K562 (cell line): ENCODE data around the gene RNF126. TPM values are rescaled to one million over a fixed set of nuclear protein-coding genes. Genes with fewer than 3 reads are reported as not detected.

ENCODE experiments used
- ATAC-seq: fragments of 200-7000 bp; cut with Tn5 transposase; 3 replicates; pipeline ENCODE4 v1.9.1; 2020; ENCODE audit warnings: moderate library complexity
- BruUV-seq: library from RNA; stranded (reverse); fragments of 400-500 nt; replicated peaks from 2 replicates; lab custom pipeline; 2021; lab: Mats Ljungman, UMichigan
- CTCF ChIA-PET: fragments of 300-600 bp; formaldehyde crosslinking; extraction: SDS; loops from one replicate; lab custom pipeline; 2021; ENCODE audit warnings: low intra/inter-chr PET ratio; lab: Yijun Ruan, JAX
- POLR2A ChIA-PET: fragments of 300-600, 350-650 bp; sonication (Branson Sonifier 250); formaldehyde crosslinking; extraction: SDS; loops from one replicate; lab custom pipeline; 2021; ENCODE audit warnings: antibody characterized with exemption, inconsistent platforms; lab: Yijun Ruan, JAX
- DNase-seq, 4 experiments: peaks; one replicate each; pipeline versions ENCODE4 v3.0.0 to v3.0.0-alpha.2; 2011 to 2018; ENCODE audit warnings: low spot score in 3 of 4, mixed read lengths in 3 of 4; ENCODE audit errors: extremely low read depth in 1 of 4
- FAIRE-seq: peaks from 2 replicates; lab custom pipeline; 2011; peaks lifted over from hg19 to GRCh38; lab: Jason Lieb, UNC
- H2AFZ ChIP-seq: 2 replicates; pipeline ENCODE4 v1.6.0; 2011; ENCODE audit warnings: low read depth, low read length, control low read depth, inconsistent platforms
- H3K27ac ChIP-seq: fragments of 200-600 bp; 3 replicates; pipeline ENCODE4 v1.8.0; 2011; ENCODE audit warnings: low read depth, mild to moderate bottlenecking, control low read depth, inconsistent platforms, low read length, moderate library complexity, mixed read lengths; ENCODE audit errors: extremely low read depth
- H3K27me3 ChIP-seq, 2 experiments: fragments of 300-600 bp in 1 of 2; 2 replicates in 1 of 2; 3 replicates in 1 of 2; pipeline versions ENCODE4 v1.6.0 to v1.8.0; 2011; ENCODE audit warnings: inconsistent platforms in 2 of 2, low read length in 2 of 2, mild to moderate bottlenecking in 1 of 2, mixed read lengths in 1 of 2, moderate library complexity in 1 of 2; ENCODE audit not compliant: control insufficient read depth in 2 of 2, insufficient read depth in 2 of 2
- H3K36me3 ChIP-seq: fragments of 300-600 bp; 3 replicates; pipeline ENCODE4 v1.8.0; 2011; ENCODE audit warnings: mild to moderate bottlenecking, low read length, inconsistent platforms; ENCODE audit not compliant: control insufficient read depth, insufficient read depth
- H3K4me1 ChIP-seq, 2 experiments: fragments of 200-600 bp in 1 of 2; replicated peaks in 1 of 2; 2 replicates in 1 of 2; 3 replicates in 1 of 2; pipeline versions ENCODE4 v1.5.1 to v1.8.0; 2011; ENCODE audit warnings: inconsistent platforms in 2 of 2, low read length in 2 of 2, mild to moderate bottlenecking in 1 of 2, mixed read lengths in 1 of 2, moderate library complexity in 1 of 2; ENCODE audit not compliant: control insufficient read depth in 2 of 2, insufficient read depth in 2 of 2
- H3K4me2 ChIP-seq: 2 replicates; pipeline ENCODE4 v1.6.1; 2011; ENCODE audit warnings: low read length, control low read depth, inconsistent platforms, mixed read lengths; ENCODE audit not compliant: insufficient read depth
- H3K4me3 ChIP-seq: fragments of 200-600 bp; sonication (generic), shearing (Covaris generic); 2 replicates; pipeline ENCODE4 v1.5.1; 2016; ENCODE audit warnings: control low read depth, inconsistent platforms
- H3K79me2 ChIP-seq: fragments of 200-600 bp; 3 replicates; pipeline ENCODE4 v1.8.0; 2011; ENCODE audit warnings: low read length, inconsistent platforms; ENCODE audit not compliant: control insufficient read depth, insufficient read depth
- H3K9ac ChIP-seq, 2 experiments: 2 replicates each; pipeline versions ENCODE4 v1.6.0 to v1.6.1; 2011; ENCODE audit warnings: low read depth in 2 of 2, low read length in 2 of 2, control low read depth in 1 of 2, inconsistent platforms in 1 of 2, mild to moderate bottlenecking in 1 of 2, mixed read lengths in 1 of 2; ENCODE audit not compliant: insufficient read depth in 1 of 2
- H3K9me1 ChIP-seq: one replicate; pipeline ENCODE4 v1.6.0; 2011; ENCODE audit warnings: inconsistent platforms, mild to moderate bottlenecking, low read length, moderate library complexity; ENCODE audit not compliant: control insufficient read depth, insufficient read depth
- H3K9me3 ChIP-seq: replicated peaks from 2 replicates; pipeline ENCODE4 v1.5.1; 2011; ENCODE audit warnings: low read depth, low read length, inconsistent platforms; ENCODE audit not compliant: control insufficient read depth, insufficient read depth
- H4K20me1 ChIP-seq: replicated peaks from 2 replicates; pipeline ENCODE4 v1.6.1; 2011; ENCODE audit warnings: low read length, inconsistent platforms, mixed read lengths; ENCODE audit not compliant: control insufficient read depth, insufficient read depth
- E2F6 ChIP-seq, 2 experiments: IDR thresholded peaks; 2 replicates each; pipeline ENCODE4 v1.6.1; 2011; ENCODE audit warnings: borderline replicate concordance in 1 of 2, control low read depth in 1 of 2, low read depth in 1 of 2, low read length in 1 of 2, mild to moderate bottlenecking in 1 of 2, mixed read lengths in 1 of 2, moderate library complexity in 1 of 2; ENCODE audit not compliant: insufficient read depth in 1 of 2, insufficient read length in 1 of 2, poor library complexity in 1 of 2, severe bottlenecking in 1 of 2; ENCODE audit errors: extremely low read depth in 1 of 2
- HNRNPUL1 ChIP-seq: fragments of 200-400 bp; formaldehyde crosslinking; IDR thresholded peaks from 2 replicates; pipeline ENCODE4 v1.6.1; 2017; ENCODE audit warnings: low read length
- MTA1 ChIP-seq: fragments of 450-650 bp; IDR thresholded peaks from 2 replicates; pipeline ENCODE4 v1.6.1; 2017; ENCODE audit warnings: borderline replicate concordance
- MYC ChIP-seq, 2 experiments: fragments of 250-450 bp in 1 of 2; sonication (Bioruptor Pico) in 1 of 2; IDR thresholded peaks; 2 replicates each; pipeline versions ENCODE4 v1.5.1 to v1.6.1; 2012 to 2021; ENCODE audit warnings: low read depth in 2 of 2, borderline replicate concordance in 1 of 2, improper control_type of control experiment in 1 of 2, low read length in 1 of 2, mild to moderate bottlenecking in 1 of 2, moderate library complexity in 1 of 2
- ZBTB1 ChIP-seq: sonication (generic); formaldehyde crosslinking; IDR thresholded peaks from 2 replicates; pipeline ENCODE4 v1.8.1; 2023; ENCODE audit warnings: missing genetic modification reagents, low read depth, mild to moderate bottlenecking, borderline replicate concordance
- ZBTB40 ChIP-seq, 2 experiments: fragments of 450-650 bp in 1 of 2; sonication (generic) in 1 of 2; formaldehyde crosslinking in 1 of 2; IDR thresholded peaks; 2 replicates each; pipeline versions ENCODE4 v1.7.1 to v1.9.0; 2016 to 2022; ENCODE audit warnings: inconsistent platforms in 1 of 2, mild to moderate bottlenecking in 1 of 2, missing genetic modification reagents in 1 of 2
- WGBS: fragments of 100-300 bp; shearing (Covaris generic); methylation state at CpG from one replicate; pipeline ENCODE4 v1.1.6; 2016; ENCODE audit warnings: low coverage, mixed read lengths; ENCODE audit not compliant: insufficient coverage; ENCODE audit errors: missing lambda C conversion rate; 5-methylcytosine and 5-hydroxymethylcytosine counted together
- in situ Hi-C: fragments of 300-500 bp; cut with MboI; formaldehyde crosslinking; loops from 4 replicates; pipeline ENCODE4 v1.15.0; 2018; ENCODE audit warnings: inconsistent platforms, mixed read lengths
- intact Hi-C: fragments of 100-400 bp; cut with micrococcal nuclease; formaldehyde crosslinking; loops from 2 replicates; pipeline ENCODE4 v1.14.2; 2022
- polyA plus RNA-seq, 8 experiments: library from polyadenylated mRNA; depleted of rRNA in 4 of 8; stranded (reverse) in 5 of 8; unstranded in 3 of 8; fragments of >200 nt; fragmentation: Nextera tagmentation in 2 of 8; fragmentation: Illumina TruSeq in 1 of 8; extraction: Ambion mirVana in 2 of 8; extraction: Trizol in 1 of 8; gene quantifications; 2 replicates each; pipeline versions ENCODE4 v1.2.1 to v1.2.3, GENCODE V29; 2011 to 2014; ENCODE audit warnings: inconsistent platforms in 1 of 8, missing spikeins in 1 of 8
- total RNA-seq, 7 experiments: library from RNA; depleted of rRNA in 6 of 7; stranded (reverse); fragments of >200 nt in 6 of 7; fragmentation: Illumina TruSeq in 2 of 7; extraction: Trizol in 2 of 7; gene quantifications; 2 replicates each; pipeline versions ENCODE4 v1.2.1 to v1.2.3, GENCODE V29; 2011 to 2021; ENCODE audit warnings: low replicate concordance in 1 of 7

RNF126 gene
- total and polyA plus RNA-seq, 9 of the 15 experiments (the other 6 are each of a cell fraction or from before 2014, with no cell fraction given): 0.27 to 101 (median 12.3) TPM

GRCh38 chr19:661427-662196, 1.4 kb downstream of the RNF126 start:
- ChIA-PET POLR2A (interaction anchor here (0.6 kb wide), 1 partner anchor 245 kb away, joined by 4 read pairs; no protein-coding TSS in a partner anchor), CTCF (no interaction called here)
- 2% methylated on average over 31 of the region's 31 CpGs for WGBS
- peaks cover 5% of the 10 kb centered on the region for H3K9me3 ChIP-seq
- DNase-seq (peak in 3 of 4 experiments; percentile 28 to 55 (median 38)), FAIRE-seq (peak; percentile 46), ATAC-seq (peak; percentile 61)
- in situ Hi-C loops: no loop called here
- H3K27ac ChIP-seq: peak overlapping the region; percentile 98
- no peaks in the 10 kb centered on the region for H3K27me3 ChIP-seq
- peaks cover 50% of the 10 kb centered on the region; the same call in 2 of the 3 replicates for H3K36me3 ChIP-seq
- peak overlapping the region; percentile 97 for H3K9ac ChIP-seq
- intact Hi-C loops: no loop called here
- H3K4me3 ChIP-seq: peak overlapping the region; percentile 100
- H3K4me2 ChIP-seq: peak overlapping the region; percentile 88
- H2AFZ ChIP-seq: no peak overlapping the region
- peaks cover 45% of the 10 kb centered on the region for H4K20me1 ChIP-seq
- H3K4me1 ChIP-seq: peaks cover 21 to 75% of the 10 kb centered on the region in 2 experiments
- H3K9me1 ChIP-seq: peaks cover 14% of the 10 kb centered on the region
- BruUV-seq: TSS peak; percentile 45
- H3K79me2 ChIP-seq: peaks cover 64% of the 10 kb centered on the region
- TF ChIP-seq ZBTB1 (0 out of 2 replicates have a peak, but pooled peaks have one; percentile 39), HNRNPUL1 (no peak), ZBTB40 (IDR thresholded peaks at IDR 0.05) (0 out of 2 replicates have a peak, but pooled peaks have one; percentile 12), ZBTB40 (CRISPR knock-in tag; IDR thresholded peaks at IDR 0.05) (no peak), MYC (IDR thresholded peaks at IDR 0.05; ENCODE audit: low read depth, low read length) (no peak), MYC (CRISPR knock-in tag; IDR thresholded peaks at IDR 0.05; ENCODE audit: borderline replicate concordance, low read depth) (peak; percentile 35; the same call in 1 of the 2 replicates), MTA1 (no peak), E2F6 (IDR thresholded peaks at IDR 0.05; ENCODE audit: borderline replicate concordance in 1 of 2, extremely low read depth in 1 of 2, insufficient read depth in 1 of 2, insufficient read length in 1 of 2, low read depth in 1 of 2, low read length in 1 of 2, poor library complexity in 1 of 2, severe bottlenecking in 1 of 2) (peak in 1 of 2 experiments; percentile 18)
